GM10248 (cell line): ENCODE results near the gene TMEM221.

Experiments used
- CTCF ChIA-PET: fragments of 300-600 bp; sonication (Branson Sonifier 250); formaldehyde crosslinking; extraction: SDS; loops from one replicate; lab custom pipeline; 2021; ENCODE audit warnings: antibody characterized with exemption; lab: Yijun Ruan, JAX
- POLR2A ChIA-PET: fragments of 350-650 bp; sonication (Branson Sonifier 250); formaldehyde crosslinking; extraction: SDS; loops from one replicate; lab custom pipeline; 2020; ENCODE audit warnings: antibody characterized with exemption; lab: Yijun Ruan, JAX
- DNase-seq: peaks from one replicate; pipeline ENCODE4 v3.0.0; 2012; ENCODE audit errors: extremely low spot score
- TF ChIP-seq, protein P1 (sequence below): IDR thresholded peaks from 2 replicates; pipeline ENCODE4 v1.5.1; 2012; ENCODE audit warnings: mild to moderate bottlenecking, low read depth; ENCODE audit errors: extremely low read depth, missing control alignments, control extremely low read depth

Gene TMEM221

DNA sequence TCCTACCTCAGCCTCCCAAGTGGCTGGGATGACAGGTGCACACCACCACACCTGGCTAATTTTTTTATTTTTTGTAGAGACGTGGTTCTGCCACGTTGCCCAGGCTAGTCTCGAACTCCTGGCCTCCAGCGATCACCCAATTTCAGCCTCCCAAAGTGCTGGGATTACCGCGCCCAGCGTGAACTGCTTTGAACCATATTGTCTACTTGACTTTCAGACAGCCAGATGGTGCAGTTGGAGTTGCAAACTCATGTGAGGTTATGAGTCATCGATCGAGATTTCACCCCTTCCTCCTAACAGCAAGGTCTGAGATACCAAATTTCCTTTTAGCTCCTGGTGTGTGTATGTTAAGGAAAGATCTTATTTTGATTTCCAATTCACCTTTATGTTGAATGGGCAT lies 24.6 kb upstream of the TMEM221 start:
- POLR2A ChIA-PET, result interaction anchor here (0.5 kb wide), 1 partner anchor 1502 kb away, joined by 7 read pairs; no protein-coding TSS in a partner anchor
- TF ChIP-seq, protein P1, sequence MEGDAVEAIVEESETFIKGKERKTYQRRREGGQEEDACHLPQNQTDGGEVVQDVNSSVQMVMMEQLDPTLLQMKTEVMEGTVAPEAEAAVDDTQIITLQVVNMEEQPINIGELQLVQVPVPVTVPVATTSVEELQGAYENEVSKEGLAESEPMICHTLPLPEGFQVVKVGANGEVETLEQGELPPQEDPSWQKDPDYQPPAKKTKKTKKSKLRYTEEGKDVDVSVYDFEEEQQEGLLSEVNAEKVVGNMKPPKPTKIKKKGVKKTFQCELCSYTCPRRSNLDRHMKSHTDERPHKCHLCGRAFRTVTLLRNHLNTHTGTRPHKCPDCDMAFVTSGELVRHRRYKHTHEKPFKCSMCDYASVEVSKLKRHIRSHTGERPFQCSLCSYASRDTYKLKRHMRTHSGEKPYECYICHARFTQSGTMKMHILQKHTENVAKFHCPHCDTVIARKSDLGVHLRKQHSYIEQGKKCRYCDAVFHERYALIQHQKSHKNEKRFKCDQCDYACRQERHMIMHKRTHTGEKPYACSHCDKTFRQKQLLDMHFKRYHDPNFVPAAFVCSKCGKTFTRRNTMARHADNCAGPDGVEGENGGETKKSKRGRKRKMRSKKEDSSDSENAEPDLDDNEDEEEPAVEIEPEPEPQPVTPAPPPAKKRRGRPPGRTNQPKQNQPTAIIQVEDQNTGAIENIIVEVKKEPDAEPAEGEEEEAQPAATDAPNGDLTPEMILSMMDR, result no peak
- no peak for DNase-seq
- CTCF ChIA-PET, result interaction anchor here (3.3 kb wide), 1 partner anchor 23 kb away, joined by 16 read pairs; no protein-coding TSS in a partner anchor

GRCh38 chr19:17471410-17472125 lies 23.1 kb upstream of the TMEM221 start:
- DNase-seq, result no peak
- ChIA-PET POLR2A (no interaction called here), CTCF (interaction anchor here (2.6 kb wide), 1 partner anchor 25 kb away, joined by 18 read pairs; no protein-coding TSS in a partner anchor)

DNA sequence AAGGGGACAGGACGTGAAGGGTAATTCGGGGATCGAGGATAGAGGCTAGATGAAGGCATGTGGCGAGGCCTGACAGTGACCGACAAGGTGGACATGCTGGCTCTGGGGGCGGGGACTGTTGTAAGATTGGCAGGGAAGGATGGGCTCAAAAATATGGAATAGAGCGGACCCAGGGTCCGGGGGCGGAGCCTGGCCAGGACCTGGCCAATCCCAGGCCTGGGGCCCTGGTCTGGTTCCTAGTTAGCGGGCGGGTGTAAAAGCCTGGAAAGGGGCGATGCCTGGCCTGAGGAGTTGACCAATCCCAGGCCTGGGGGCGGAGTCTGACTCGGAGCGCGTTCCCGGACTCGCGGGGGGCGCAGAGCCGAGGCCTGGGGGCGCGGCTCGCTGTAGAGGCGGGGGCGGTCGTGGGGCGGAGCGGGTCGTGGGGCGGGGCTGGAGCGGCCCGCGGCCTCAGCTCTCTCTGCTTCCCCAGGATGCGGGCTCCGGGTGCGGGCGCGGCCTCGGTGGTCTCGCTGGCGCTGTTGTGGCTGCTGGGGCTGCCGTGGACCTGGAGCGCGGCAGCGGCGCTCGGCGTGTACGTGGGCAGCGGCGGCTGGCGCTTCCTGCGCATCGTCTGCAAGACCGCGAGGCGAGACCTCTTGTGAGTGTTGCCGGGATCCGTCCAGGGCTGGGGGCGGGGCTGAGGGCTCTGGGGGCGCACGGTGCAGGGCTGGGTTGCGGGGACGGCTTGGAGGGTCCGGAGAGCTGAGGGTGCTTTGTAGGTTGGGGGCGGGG lies 21.8 kb upstream of the TMEM221 start, which contains the start of gene SLC27A1:
TSS of gene SLC27A1 (plus strand) at position 457 of the 774 bp plus-strand sequence. CDS start at position 474, 17 bp downstream.
- DNase-seq, result peak; percentile 93
- CTCF ChIA-PET, result interaction anchor here (0.9 to 2.6 kb wide), 3 partner anchors 13 to 26 kb away, joined by 3 to 18 read pairs (median 3); partner anchors contain the start of gene TMEM221
- TF ChIP-seq, protein P1, result no peak
- POLR2A ChIA-PET, result no interaction called here

More at GRCh38 chr19:17471410-17472125, 23.1 kb upstream of the TMEM221 start:
- TF ChIP-seq, protein P1, result no peak

GRCh38 chr19:17469481-17470067 lies 21.1 kb upstream of the TMEM221 start:
- POLR2A ChIA-PET, result no interaction called here
- TF ChIP-seq, protein P1, result no peak
- CTCF ChIA-PET, result interaction anchor here (1.1 to 5.4 kb wide), 3 partner anchors 14 to 27 kb away, joined by 3 to 31 read pairs (median 18); no protein-coding TSS in a partner anchor
- peak; percentile 89 for DNase-seq

- POLR2A ChIA-PET, result no interaction called here
- TF ChIP-seq, protein P1, result no peak
- no peak for DNase-seq
- CTCF ChIA-PET, result interaction anchor here (0.7 to 5.4 kb wide), 4 partner anchors 18 to 130 kb away, joined by 3 to 31 read pairs (median 6); partner anchors contain the start of gene CCDC194
Measured at GRCh38 chr19:17469092-17469480, 20.6 kb upstream of the TMEM221 start.
